HG02943 (cell line): ENCODE results near the gene TYMS.

Experiments
- ATAC-seq: cut with Tn5 transposase; IDR thresholded peaks from one replicate; pipeline ENCODE4 v1.9.1; 2021; ENCODE audit warnings: mild to moderate bottlenecking, low read depth, moderate library complexity; ENCODE audit not compliant: unreplicated experiment

The TYMS gene

GRCh38 chr18:657311-658000 lies at the start of gene TYMS:
TSS of gene TYMS (plus strand) at chr18:657653. CDS start at chr18:657743, 90 bp downstream.
- ATAC-seq = peak; percentile 49

GRCh38 chr18:607930-608329 lies 49.5 kb upstream of the TYMS start:
- ATAC-seq = no peak

- no peak for ATAC-seq
Observed at GRCh38 chr18:610214-610928, 47.1 kb upstream of the TYMS start.

GRCh38 chr18:612156-612555 lies 45.3 kb upstream of the TYMS start:
- no peak for ATAC-seq

GRCh38 chr18:614193-614592 lies 43.3 kb upstream of the TYMS start:
- no peak for ATAC-seq

GRCh38 chr18:615092-615521 lies 42.3 kb upstream of the TYMS start:
- no peak for ATAC-seq

- ATAC-seq = no peak
Observed at GRCh38 chr18:615773-616172, 41.7 kb upstream of the TYMS start.

GRCh38 chr18:616380-616995 lies 41.0 kb upstream of the TYMS start:
- ATAC-seq = peak; percentile 58

GRCh38 chr18:617970-618504 lies 39.4 kb upstream of the TYMS start:
- ATAC-seq = no peak

- ATAC-seq = no peak
Observed at GRCh38 chr18:618618-619017, 38.8 kb upstream of the TYMS start.

- no peak for ATAC-seq
Observed at GRCh38 chr18:621291-622043, 36.0 kb upstream of the TYMS start.

GRCh38 chr18:622289-622688 lies 35.2 kb upstream of the TYMS start:
- ATAC-seq = no peak

- ATAC-seq = no peak
Observed at GRCh38 chr18:623761-624620, 33.5 kb upstream of the TYMS start.

- ATAC-seq = no peak
Observed at GRCh38 chr18:627231-627630, 30.2 kb upstream of the TYMS start.

- ATAC-seq = no peak
Observed at GRCh38 chr18:629269-630150, 27.9 kb upstream of the TYMS start.

GRCh38 chr18:631560-631959 lies 25.9 kb upstream of the TYMS start:
- ATAC-seq = no peak

- ATAC-seq = no peak
Observed at GRCh38 chr18:634551-635045, 22.9 kb upstream of the TYMS start.

GRCh38 chr18:635171-635570 lies 22.3 kb upstream of the TYMS start:
- no peak for ATAC-seq

- no peak for ATAC-seq
Observed at GRCh38 chr18:641224-641623, 16.2 kb upstream of the TYMS start.
